MM.1S (cell line): ENCODE data around the gene FAM72B.
"Not testable (repeated sequence)": the region's sequence is repeated elsewhere in the genome, so short reads cannot be mapped to it uniquely, and the experiment has no call there.

Experiments used
- DNase-seq: peaks from one replicate; pipeline ENCODE4 v3.0.0-alpha.2; 2015
- H2AFZ ChIP-seq: fragments of 300-600 bp; sonication (generic); 2 replicates; pipeline ENCODE4 v1.6.0; 2016; ENCODE audit warnings: antibody characterized with exemption, low read length
- H3F3A ChIP-seq: fragments of 300-600 bp; sonication (generic); 2 replicates; pipeline ENCODE4 v1.6.1; 2016; ENCODE audit warnings: mild to moderate bottlenecking, antibody characterized with exemption, low read length, moderate library complexity, mixed read lengths; ENCODE audit not compliant: insufficient read depth
- H3K27ac ChIP-seq: fragments of 300-600 bp; sonication (generic); 2 replicates; pipeline ENCODE4 v1.5.1; 2016; ENCODE audit warnings: mild to moderate bottlenecking, low read length
- H3K27me3 ChIP-seq: fragments of 300-600 bp; sonication (generic); replicated peaks from 2 replicates; pipeline ENCODE4 v1.6.0; 2016; ENCODE audit warnings: low read length; ENCODE audit not compliant: insufficient read depth
- H3K36me3 ChIP-seq: fragments of 300-600 bp; sonication (generic); replicated peaks from 2 replicates; pipeline ENCODE4 v1.6.1; 2016; ENCODE audit warnings: mild to moderate bottlenecking, low read length, mixed read lengths; ENCODE audit not compliant: insufficient read depth
- H3K4me1 ChIP-seq: fragments of 300-600 bp; sonication (generic); 2 replicates; pipeline ENCODE4 v1.6.1; 2016; ENCODE audit warnings: low read length, mixed read lengths
- H3K4me2 ChIP-seq: fragments of 300-600 bp; sonication (generic); 2 replicates; pipeline ENCODE4 v1.6.0; 2016; ENCODE audit warnings: low read depth, low read length
- H3K4me3 ChIP-seq: fragments of 300-600 bp; sonication (generic); 2 replicates; pipeline ENCODE4 v1.5.1; 2016; ENCODE audit warnings: low read length, mixed read lengths
- H3K79me2 ChIP-seq: fragments of 300-600 bp; sonication (generic); 2 replicates; pipeline ENCODE4 v1.6.1; 2016; ENCODE audit warnings: mixed run types, low read length, mixed read lengths
- H3K9ac ChIP-seq: fragments of 300-600 bp; sonication (generic); 2 replicates; pipeline ENCODE4 v1.6.1; 2016; ENCODE audit warnings: low read length, mixed read lengths
- H3K9me2 ChIP-seq: fragments of 300-600 bp; sonication (generic); replicated peaks from 2 replicates; pipeline ENCODE4 v1.6.1; 2016; ENCODE audit warnings: mild to moderate bottlenecking, low read length, mixed read lengths; ENCODE audit not compliant: insufficient read depth
- H3K9me3 ChIP-seq: fragments of 300-600 bp; sonication (generic); replicated peaks from 2 replicates; pipeline ENCODE4 v1.6.1; 2016; ENCODE audit warnings: mild to moderate bottlenecking, low read length, mixed read lengths; ENCODE audit not compliant: insufficient read depth
- H4K20me1 ChIP-seq: fragments of 300-600 bp; sonication (generic); 2 replicates; pipeline ENCODE4 v1.6.1; 2016; ENCODE audit warnings: mild to moderate bottlenecking, low read length, moderate library complexity, mixed read lengths; ENCODE audit not compliant: insufficient read depth

FAM72B gene

GRCh38 chr1:121165296-121165695, 18.8 kb downstream of the FAM72B start:
- not testable (repeated sequence) for H3K4me3 ChIP-seq, H4K20me1 ChIP-seq, H3K79me2 ChIP-seq, H3K9me3 ChIP-seq, H3K9me2 ChIP-seq, H3K36me3 ChIP-seq, H2AFZ ChIP-seq, H3K9ac ChIP-seq, H3F3A ChIP-seq, H3K4me2 ChIP-seq, H3K27ac ChIP-seq, H3K27me3 ChIP-seq, DNase-seq, H3K4me1 ChIP-seq

GRCh38 chr1:121163850-121164757, 20.0 kb downstream of the FAM72B start:
- not testable (repeated sequence) for H3K9me3 ChIP-seq, H3K4me3 ChIP-seq, H4K20me1 ChIP-seq, H3K4me2 ChIP-seq, H3K27ac ChIP-seq, H3K79me2 ChIP-seq, H2AFZ ChIP-seq, H3K27me3 ChIP-seq, H3F3A ChIP-seq, H3K9me2 ChIP-seq, H3K9ac ChIP-seq, DNase-seq, H3K4me1 ChIP-seq, H3K36me3 ChIP-seq

- H4K20me1 ChIP-seq, H3K4me2 ChIP-seq, H3K79me2 ChIP-seq, H3F3A ChIP-seq, H3K9ac ChIP-seq, H2AFZ ChIP-seq, DNase-seq, H3K9me2 ChIP-seq, H3K36me3 ChIP-seq, H3K27me3 ChIP-seq, H3K27ac ChIP-seq, H3K4me3 ChIP-seq, H3K4me1 ChIP-seq, H3K9me3 ChIP-seq: not testable (repeated sequence)
Observed at GRCh38 chr1:121161199-121161901, 22.8 kb downstream of the FAM72B start.

- not testable (repeated sequence) for H2AFZ ChIP-seq, H3K4me1 ChIP-seq, H3K9me3 ChIP-seq, H3K9me2 ChIP-seq, H3K27ac ChIP-seq, H3K9ac ChIP-seq, H4K20me1 ChIP-seq, DNase-seq, H3K4me3 ChIP-seq, H3F3A ChIP-seq, H3K79me2 ChIP-seq, H3K27me3 ChIP-seq, H3K4me2 ChIP-seq, H3K36me3 ChIP-seq
Observed at GRCh38 chr1:121160118-121160517, 24.0 kb downstream of the FAM72B start.

GRCh38 chr1:121157609-121158008, 26.5 kb downstream of the FAM72B start:
- DNase-seq, H3K9me3 ChIP-seq, H3K27me3 ChIP-seq, H3K9ac ChIP-seq, H3K4me1 ChIP-seq, H3K9me2 ChIP-seq, H3K4me3 ChIP-seq, H3K27ac ChIP-seq, H3K4me2 ChIP-seq, H3F3A ChIP-seq, H4K20me1 ChIP-seq, H2AFZ ChIP-seq, H3K79me2 ChIP-seq, H3K36me3 ChIP-seq: not testable (repeated sequence)

- not testable (repeated sequence) for H3K27ac ChIP-seq, H3K36me3 ChIP-seq, H3K79me2 ChIP-seq, H3K9ac ChIP-seq, H3K4me2 ChIP-seq, H4K20me1 ChIP-seq, DNase-seq, H3K9me3 ChIP-seq, H3K4me3 ChIP-seq, H3F3A ChIP-seq, H3K4me1 ChIP-seq, H3K9me2 ChIP-seq, H3K27me3 ChIP-seq, H2AFZ ChIP-seq
Observed at GRCh38 chr1:121156958-121157603, 27.1 kb downstream of the FAM72B start.

- H3K4me2 ChIP-seq, H3K9me3 ChIP-seq, H3F3A ChIP-seq, H3K79me2 ChIP-seq, H3K4me1 ChIP-seq, H3K9ac ChIP-seq, H3K36me3 ChIP-seq, H3K9me2 ChIP-seq, H2AFZ ChIP-seq, H3K27ac ChIP-seq, H3K27me3 ChIP-seq, H3K4me3 ChIP-seq, DNase-seq, H4K20me1 ChIP-seq: not testable (repeated sequence)
Observed at GRCh38 chr1:121155671-121156358, 28.3 kb downstream of the FAM72B start.
